SK-N-SH (cell line): Measurements from ENCODE around the gene FHOD3.

ENCODE experiments used
- CHD2 ChIP-seq: fragments of 150-350 bp; IDR thresholded peaks from 2 replicates; pipeline ENCODE4 v1.6.1; 2018; ENCODE audit warnings: low read length; ENCODE audit not compliant: partially characterized antibody
- EP300 ChIP-seq, 2 experiments: IDR thresholded peaks; 2 replicates each; pipeline versions ENCODE4 v1.4.0 to v1.6.1; 2012; ENCODE audit warnings: borderline replicate concordance in 1 of 2, low read depth in 1 of 2, low read length in 1 of 2
- EZH2phosphoT487 ChIP-seq: fragments of 200-600 bp; sonication (generic); IDR thresholded peaks from 2 replicates; pipeline ENCODE4 v1.6.1; 2017; ENCODE audit warnings: low read depth, mixed run types, mild to moderate bottlenecking, antibody characterized with exemption, moderate library complexity, borderline replicate concordance
- FOXM1 ChIP-seq: IDR thresholded peaks from 2 replicates; pipeline ENCODE4 v1.4.0; 2012; ENCODE audit warnings: low read depth, mild to moderate bottlenecking
- JUND ChIP-seq: IDR thresholded peaks from 2 replicates; pipeline ENCODE4 v1.4.0; 2012
- POLR2AphosphoS5 ChIP-seq: IDR thresholded peaks from 2 replicates; pipeline ENCODE4 v1.6.1; 2012; ENCODE audit warnings: low read depth, low read length
- RAD21 ChIP-seq: IDR thresholded peaks from 2 replicates; pipeline ENCODE4 v1.6.1; 2012; ENCODE audit warnings: mild to moderate bottlenecking, low read length
- RCOR1 ChIP-seq: fragments of 150-350 bp; IDR thresholded peaks from 2 replicates; pipeline ENCODE4 v1.6.1; 2017; ENCODE audit warnings: antibody characterized with exemption, low read length
- TAF1 ChIP-seq: IDR thresholded peaks from 2 replicates; pipeline ENCODE4 v1.6.1; 2012; ENCODE audit warnings: low read depth, mild to moderate bottlenecking, low read length, moderate library complexity, borderline replicate concordance
- TEAD4 ChIP-seq: IDR thresholded peaks from 2 replicates; pipeline ENCODE4 v1.4.0; 2012; ENCODE audit warnings: mild to moderate bottlenecking, borderline replicate concordance; ENCODE audit not compliant: insufficient read depth
- YY1 ChIP-seq: IDR thresholded peaks from 2 replicates; pipeline ENCODE4 v1.4.0; 2012; ENCODE audit warnings: low read depth, mild to moderate bottlenecking
- TF ChIP-seq, protein P1 (sequence below): fragments of 200-600 bp; sonication (generic); IDR thresholded peaks from 2 replicates; pipeline ENCODE4 v1.6.1; 2017; ENCODE audit warnings: antibody characterized with exemption, mild to moderate bottlenecking, moderate library complexity
- TF ChIP-seq, protein P2 (sequence below): IDR thresholded peaks from 2 replicates; pipeline ENCODE4 v1.6.1; 2012; ENCODE audit warnings: mild to moderate bottlenecking, low read depth, low read length, moderate library complexity

DNA sequence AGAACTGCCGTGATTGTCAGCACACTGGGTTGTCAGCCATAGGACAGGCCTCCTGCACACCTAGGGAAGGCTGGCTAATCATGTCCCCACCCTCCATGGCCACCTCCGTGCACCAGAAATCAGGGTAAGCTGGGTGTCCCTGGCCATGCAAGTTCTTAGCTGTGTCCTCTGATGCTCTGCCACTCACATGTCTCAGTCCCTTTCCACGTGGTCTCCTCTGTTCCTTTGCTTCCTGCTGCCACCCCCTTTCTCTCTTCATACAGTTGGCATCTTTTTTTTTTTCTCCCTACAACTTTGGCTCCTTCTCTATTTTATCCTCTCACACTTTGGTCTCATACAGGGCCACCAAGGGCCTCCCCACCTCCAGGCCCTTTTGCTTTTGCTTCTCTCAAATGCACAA, 377.6 kb downstream of the FHOD3 start:
- TF ChIP-seq, protein P1, sequence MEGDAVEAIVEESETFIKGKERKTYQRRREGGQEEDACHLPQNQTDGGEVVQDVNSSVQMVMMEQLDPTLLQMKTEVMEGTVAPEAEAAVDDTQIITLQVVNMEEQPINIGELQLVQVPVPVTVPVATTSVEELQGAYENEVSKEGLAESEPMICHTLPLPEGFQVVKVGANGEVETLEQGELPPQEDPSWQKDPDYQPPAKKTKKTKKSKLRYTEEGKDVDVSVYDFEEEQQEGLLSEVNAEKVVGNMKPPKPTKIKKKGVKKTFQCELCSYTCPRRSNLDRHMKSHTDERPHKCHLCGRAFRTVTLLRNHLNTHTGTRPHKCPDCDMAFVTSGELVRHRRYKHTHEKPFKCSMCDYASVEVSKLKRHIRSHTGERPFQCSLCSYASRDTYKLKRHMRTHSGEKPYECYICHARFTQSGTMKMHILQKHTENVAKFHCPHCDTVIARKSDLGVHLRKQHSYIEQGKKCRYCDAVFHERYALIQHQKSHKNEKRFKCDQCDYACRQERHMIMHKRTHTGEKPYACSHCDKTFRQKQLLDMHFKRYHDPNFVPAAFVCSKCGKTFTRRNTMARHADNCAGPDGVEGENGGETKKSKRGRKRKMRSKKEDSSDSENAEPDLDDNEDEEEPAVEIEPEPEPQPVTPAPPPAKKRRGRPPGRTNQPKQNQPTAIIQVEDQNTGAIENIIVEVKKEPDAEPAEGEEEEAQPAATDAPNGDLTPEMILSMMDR = no peak
- TF ChIP-seq POLR2AphosphoS5 (no peak), EZH2phosphoT487 (no peak), JUND (no peak), RCOR1 (no peak), RAD21 (no peak), EP300 (IDR thresholded peaks at IDR 0.05; ENCODE audit: borderline replicate concordance in 1 of 2, low read depth in 1 of 2, low read length in 1 of 2) (no peak), YY1 (no peak), CHD2 (no peak), TAF1 (no peak), FOXM1 (no peak), TEAD4 (no peak)
- TF ChIP-seq, protein P2, sequence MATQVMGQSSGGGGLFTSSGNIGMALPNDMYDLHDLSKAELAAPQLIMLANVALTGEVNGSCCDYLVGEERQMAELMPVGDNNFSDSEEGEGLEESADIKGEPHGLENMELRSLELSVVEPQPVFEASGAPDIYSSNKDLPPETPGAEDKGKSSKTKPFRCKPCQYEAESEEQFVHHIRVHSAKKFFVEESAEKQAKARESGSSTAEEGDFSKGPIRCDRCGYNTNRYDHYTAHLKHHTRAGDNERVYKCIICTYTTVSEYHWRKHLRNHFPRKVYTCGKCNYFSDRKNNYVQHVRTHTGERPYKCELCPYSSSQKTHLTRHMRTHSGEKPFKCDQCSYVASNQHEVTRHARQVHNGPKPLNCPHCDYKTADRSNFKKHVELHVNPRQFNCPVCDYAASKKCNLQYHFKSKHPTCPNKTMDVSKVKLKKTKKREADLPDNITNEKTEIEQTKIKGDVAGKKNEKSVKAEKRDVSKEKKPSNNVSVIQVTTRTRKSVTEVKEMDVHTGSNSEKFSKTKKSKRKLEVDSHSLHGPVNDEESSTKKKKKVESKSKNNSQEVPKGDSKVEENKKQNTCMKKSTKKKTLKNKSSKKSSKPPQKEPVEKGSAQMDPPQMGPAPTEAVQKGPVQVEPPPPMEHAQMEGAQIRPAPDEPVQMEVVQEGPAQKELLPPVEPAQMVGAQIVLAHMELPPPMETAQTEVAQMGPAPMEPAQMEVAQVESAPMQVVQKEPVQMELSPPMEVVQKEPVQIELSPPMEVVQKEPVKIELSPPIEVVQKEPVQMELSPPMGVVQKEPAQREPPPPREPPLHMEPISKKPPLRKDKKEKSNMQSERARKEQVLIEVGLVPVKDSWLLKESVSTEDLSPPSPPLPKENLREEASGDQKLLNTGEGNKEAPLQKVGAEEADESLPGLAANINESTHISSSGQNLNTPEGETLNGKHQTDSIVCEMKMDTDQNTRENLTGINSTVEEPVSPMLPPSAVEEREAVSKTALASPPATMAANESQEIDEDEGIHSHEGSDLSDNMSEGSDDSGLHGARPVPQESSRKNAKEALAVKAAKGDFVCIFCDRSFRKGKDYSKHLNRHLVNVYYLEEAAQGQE = no peak
